VCaP (cell line): ENCODE results near the gene OR7D2.

Experiments used
- H3K27ac ChIP-seq: fragments of 450-650 bp; 2 replicates; pipeline ENCODE4 v1.5.1; 2017
- TF ChIP-seq, protein P1 (sequence below): fragments of 450-650 bp; conservative IDR thresholded peaks from 2 replicates; pipeline ENCODE4 v1.5.1; 2017; ENCODE audit warnings: mild to moderate bottlenecking, moderate library complexity

Gene OR7D2

DNA sequence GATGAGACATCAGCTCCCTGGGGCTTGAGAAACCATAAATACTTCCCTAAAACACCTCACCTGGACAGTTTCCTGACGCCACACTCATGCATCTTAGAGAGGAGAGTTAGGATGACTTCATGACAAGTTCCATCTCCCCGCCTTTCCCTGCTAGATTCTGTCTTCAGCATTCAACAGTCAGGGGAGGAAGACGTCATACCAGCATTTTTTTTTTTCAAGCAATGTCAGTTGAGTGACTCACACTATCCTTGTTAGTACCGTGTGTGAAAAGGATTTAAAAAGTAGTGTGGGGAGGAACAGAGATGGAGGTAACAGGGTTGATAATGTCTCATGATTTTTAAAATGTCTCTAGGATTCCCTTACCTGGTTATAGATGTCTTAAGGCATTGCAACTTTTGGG, at the start of gene OR7D2:
TSS of gene OR7D2 (plus strand) at position 79 of the 400 bp plus-strand sequence. CDS start 6,803 bp downstream, outside the sequence.
- TF ChIP-seq, protein P1, sequence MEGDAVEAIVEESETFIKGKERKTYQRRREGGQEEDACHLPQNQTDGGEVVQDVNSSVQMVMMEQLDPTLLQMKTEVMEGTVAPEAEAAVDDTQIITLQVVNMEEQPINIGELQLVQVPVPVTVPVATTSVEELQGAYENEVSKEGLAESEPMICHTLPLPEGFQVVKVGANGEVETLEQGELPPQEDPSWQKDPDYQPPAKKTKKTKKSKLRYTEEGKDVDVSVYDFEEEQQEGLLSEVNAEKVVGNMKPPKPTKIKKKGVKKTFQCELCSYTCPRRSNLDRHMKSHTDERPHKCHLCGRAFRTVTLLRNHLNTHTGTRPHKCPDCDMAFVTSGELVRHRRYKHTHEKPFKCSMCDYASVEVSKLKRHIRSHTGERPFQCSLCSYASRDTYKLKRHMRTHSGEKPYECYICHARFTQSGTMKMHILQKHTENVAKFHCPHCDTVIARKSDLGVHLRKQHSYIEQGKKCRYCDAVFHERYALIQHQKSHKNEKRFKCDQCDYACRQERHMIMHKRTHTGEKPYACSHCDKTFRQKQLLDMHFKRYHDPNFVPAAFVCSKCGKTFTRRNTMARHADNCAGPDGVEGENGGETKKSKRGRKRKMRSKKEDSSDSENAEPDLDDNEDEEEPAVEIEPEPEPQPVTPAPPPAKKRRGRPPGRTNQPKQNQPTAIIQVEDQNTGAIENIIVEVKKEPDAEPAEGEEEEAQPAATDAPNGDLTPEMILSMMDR: no peak
- H3K27ac ChIP-seq: no peak within 1 kb of the TSS

DNA sequence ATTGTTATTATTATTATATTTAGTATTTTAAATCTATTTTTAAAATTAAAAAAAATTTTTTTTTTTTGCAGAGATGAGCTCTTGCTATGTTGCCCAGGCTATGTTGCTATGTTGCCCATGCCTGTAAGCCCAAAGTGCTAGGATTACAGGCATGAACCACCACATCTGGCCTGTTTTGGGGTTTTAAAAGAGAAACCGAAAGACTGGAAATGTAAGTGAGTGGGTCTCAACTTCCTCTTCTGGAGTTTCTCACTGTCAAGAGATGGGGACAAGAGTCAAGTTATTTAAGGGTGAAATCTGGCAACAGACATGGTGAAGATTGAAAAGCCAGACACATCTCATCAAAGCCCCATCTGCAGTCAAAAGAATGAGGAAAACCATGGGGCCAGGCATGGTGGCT, 47.8 kb upstream of the OR7D2 start:
- TF ChIP-seq, protein P1: no peak
- H3K27ac ChIP-seq: no peak overlapping the region

DNA sequence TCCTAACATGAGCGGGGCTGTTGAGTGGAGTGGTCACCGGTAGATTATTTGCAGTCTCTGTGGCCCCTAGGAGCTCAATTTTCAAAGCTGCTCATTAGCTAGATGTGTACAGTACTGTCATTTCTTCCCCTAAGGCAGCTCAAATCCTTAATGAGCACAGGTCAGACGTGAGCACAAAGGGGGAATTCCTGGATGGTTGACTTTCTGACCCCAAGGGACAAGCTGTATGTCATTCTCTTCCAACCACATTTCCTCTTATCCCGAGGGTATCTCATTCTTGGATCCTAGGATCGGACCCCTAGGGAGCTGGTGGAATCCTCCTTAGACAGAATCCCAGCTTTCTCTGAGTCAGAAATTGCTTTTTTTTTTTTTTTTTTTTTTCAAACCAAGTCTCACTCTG, 46.4 kb upstream of the OR7D2 start:
- TF ChIP-seq, protein P1: no peak
- H3K27ac ChIP-seq: no peak overlapping the region

DNA sequence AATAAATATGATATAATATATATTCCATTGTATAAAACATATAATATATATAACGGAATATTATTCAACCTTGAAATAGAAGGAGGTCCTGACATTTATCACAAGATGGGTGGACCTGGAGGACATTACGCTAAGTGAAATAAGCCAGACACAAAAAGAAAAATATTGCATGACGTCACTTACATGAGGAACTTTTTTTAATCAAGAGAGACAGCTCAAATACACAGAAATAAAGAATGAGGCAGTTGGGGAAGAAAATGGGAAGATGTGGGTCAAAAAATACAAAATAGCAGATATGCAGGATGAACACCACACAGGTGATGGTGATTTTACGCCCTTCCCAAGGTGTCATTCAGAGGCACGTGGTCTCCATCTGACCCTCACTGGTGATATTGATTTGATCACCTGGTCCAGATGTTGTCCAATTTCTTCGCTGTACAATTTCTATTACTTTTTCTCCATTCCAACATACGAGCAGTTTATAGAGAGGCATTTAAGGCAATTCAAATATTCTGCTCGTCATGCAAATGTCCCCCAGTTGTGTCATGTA, 39.1 kb upstream of the OR7D2 start:
- TF ChIP-seq, protein P1: no peak
- H3K27ac ChIP-seq: peak overlapping the region; percentile 63; the same call in 1 of the 2 replicates

DNA sequence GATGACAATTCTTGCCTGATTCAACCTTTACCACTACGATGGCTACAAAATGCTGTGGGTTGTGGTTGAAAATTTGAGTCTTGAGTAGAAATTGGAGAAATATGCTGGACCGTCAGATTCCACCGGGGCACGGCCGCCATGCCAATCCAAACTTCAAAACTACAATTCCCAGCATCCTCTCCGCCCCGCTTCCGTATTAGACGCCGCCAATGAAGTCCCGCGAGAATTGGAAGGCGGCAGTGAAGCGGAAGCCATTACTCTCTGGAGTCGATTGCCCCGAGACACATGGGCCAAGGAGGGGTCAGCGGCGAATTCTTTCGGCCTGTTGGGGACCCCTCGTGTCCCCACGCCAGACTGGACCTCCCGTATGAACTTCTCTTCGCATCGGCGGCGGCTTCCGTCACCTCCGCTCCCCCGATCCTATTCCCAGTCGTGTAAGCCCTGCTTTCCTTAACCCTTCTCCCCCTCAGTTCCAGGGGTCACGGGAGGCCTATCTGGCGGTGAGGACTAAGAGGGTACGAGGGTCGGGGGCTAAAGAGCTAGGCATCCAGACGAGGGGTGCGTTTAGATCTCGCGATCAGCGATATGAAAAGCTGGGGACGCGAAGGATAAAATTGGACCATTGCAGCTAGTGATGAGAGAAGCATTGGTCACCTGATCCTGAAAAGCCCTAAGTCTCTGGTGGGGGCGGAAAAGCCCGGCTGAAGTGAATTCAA, 38.5 kb upstream of the OR7D2 start, which contains the start of gene ZNF317:
TSS of gene ZNF317 (plus strand) at position 239 of the 716 bp plus-strand sequence. CDS start 15,620 bp downstream, outside the sequence.
- TF ChIP-seq, protein P1: no peak
- H3K27ac ChIP-seq: peak within 1 kb of the TSS; percentile 63; the same call in 1 of the 2 replicates

DNA sequence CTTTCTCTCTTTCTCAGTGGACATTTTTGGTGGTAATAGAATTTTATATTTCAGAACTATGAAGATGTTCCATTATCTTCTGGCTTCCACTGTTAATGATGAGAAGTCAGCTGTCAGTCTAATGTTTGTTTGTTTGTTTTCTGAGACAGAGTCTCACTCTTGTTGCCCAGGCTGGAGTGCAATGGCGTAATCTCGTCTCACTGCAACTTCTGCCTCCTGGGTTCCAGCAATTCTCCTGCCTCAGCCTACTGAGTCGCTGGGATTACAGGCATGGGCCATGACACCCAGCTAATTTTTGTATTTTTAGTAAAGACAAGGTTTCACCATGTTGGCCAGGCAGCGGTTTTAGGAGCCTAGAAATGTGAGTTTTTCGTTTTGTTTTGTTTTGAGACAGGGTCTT, 33.9 kb upstream of the OR7D2 start:
- TF ChIP-seq, protein P1: no peak
- no peak overlapping the region for H3K27ac ChIP-seq

DNA sequence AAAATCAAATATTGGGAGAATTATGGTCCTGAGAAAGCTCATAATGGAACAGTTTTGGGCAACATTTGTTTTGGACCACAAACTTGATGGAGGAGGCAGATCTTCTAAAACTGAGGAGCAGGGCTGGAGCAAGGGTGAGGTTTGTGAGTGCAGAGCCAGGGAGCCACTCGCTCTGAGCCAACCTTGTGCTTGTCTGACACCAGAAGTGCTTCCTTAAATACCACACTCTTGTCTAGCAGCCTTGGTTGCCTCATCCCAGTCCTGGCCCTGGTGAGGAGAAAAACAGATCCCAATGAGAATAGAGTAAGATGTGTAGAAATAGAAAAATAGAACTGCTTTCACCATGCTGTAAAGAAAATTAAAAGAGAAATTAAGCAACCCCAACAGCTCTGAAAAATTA, 31.9 kb upstream of the OR7D2 start:
- TF ChIP-seq, protein P1: no peak

More for the DNA sequence above, 31.9 kb upstream of the OR7D2 start:
- no peak overlapping the region for H3K27ac ChIP-seq
